AG09309 (cell line): Measurements from ENCODE around the gene TMEM232.

Experiments
- DNase-seq: peaks from one replicate; pipeline ENCODE4 v3.0.0-alpha.2; 2010; ENCODE audit warnings: low read depth
- H3K4me3 ChIP-seq: 2 replicates; pipeline ENCODE4 v1.5.1; 2011; ENCODE audit warnings: mild to moderate bottlenecking, low read depth, low read length, moderate library complexity; ENCODE audit not compliant: control insufficient read depth
- CTCF ChIP-seq: IDR thresholded peaks from 2 replicates; pipeline ENCODE4 v1.5.1; 2011; ENCODE audit warnings: mild to moderate bottlenecking, low read depth, low read length, inconsistent platforms; ENCODE audit not compliant: insufficient read depth, control insufficient read depth; ENCODE audit errors: missing control alignments

The TMEM232 gene

GRCh38 chr5:110754181-110754580 is 27.7 kb upstream of the TMEM232 start:
- no peak for DNase-seq
- H3K4me3 ChIP-seq: no peak overlapping the region
- TF ChIP-seq CTCF: no peak

- no peak for DNase-seq
- no peak for TF ChIP-seq CTCF
- H3K4me3 ChIP-seq: no peak overlapping the region
Observed at GRCh38 chr5:110753600-110753999, 27.1 kb upstream of the TMEM232 start.

- DNase-seq: no peak
- no peak for TF ChIP-seq CTCF
- H3K4me3 ChIP-seq: no peak overlapping the region
Observed at GRCh38 chr5:110752953-110753352, 26.5 kb upstream of the TMEM232 start.

DNA sequence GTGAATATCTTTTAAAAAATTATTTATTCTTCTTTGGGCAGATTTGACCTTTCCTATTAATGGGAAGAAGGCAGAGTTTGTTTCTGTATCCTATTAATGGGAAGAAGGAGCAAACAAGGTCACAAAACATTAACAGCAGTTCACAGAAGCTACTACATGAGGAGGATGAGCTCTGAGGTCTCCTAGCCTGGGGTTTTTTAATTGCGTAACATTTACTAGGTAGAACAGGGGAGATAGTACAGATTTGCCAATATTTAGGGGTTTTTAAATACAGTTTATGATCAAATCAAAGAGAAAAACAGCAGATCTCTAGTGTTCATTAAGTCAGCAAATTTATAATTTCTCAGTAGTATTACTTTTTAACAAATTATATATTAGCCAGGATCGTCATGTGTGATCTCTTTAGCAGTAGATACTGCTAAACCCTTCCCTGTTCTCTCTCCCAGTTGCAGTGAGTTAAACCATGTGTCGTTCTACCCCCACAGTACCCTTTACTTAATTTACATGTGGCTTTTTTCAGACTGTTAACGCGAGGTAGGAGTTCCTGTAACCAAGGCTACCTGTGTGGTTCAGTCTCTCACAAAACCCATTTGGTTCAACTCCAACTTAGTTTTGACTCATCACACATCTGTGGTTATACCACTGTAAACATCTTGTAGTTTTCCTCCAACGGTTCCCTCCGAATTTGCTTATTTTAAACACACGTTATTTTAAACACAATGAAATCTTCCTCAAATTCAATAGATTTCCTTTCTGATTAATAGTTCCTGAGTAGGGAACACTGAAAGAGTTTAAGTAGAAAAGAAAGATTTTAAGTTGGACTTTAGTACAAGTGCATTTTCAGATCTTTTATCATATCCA is 25.7 kb upstream of the TMEM232 start:
- H3K4me3 ChIP-seq: no peak overlapping the region
- DNase-seq: no peak
- no peak for TF ChIP-seq CTCF

DNA sequence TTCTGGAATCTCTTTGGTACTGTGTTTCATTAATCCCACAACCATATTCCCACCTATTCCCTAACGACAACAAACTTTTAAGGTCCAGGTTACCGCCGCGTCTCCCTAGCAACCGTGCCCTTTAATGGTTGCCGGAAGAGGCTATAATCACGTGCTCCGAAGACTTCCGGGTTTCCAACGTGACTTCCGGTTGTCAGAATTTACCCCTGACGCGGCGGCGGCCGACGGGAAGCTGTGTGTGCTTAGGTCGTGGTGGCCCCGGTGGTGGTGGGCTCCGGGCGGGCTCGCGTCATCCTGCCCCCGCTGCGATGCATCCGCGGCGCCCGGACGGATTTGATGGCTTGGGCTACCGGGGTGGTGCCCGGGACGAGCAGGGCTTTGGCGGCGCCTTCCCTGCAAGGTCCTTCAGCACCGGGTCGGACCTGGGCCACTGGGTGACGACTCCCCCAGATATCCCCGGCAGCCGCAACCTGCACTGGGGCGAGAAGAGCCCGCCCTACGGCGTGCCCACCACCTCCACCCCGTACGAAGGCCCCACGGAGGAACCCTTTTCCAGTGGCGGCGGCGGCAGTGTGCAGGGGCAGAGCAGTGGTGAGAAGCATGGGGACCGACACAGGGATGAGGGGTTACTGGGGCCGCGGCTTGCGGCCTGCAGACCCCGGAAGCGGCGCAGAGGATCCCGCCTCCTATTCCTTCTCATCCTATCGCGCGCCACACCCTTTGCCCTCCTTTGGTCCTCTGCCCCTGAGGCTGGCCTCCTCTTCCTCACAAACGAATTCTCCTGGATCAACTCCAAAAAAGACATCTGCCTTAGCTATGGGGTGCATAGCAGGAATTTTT is 12.6 kb upstream of the TMEM232 start, which contains the start of gene SLC25A46:
Gene SLC25A46, plus strand, starts transcription at position 196 of the 840 bp plus-strand sequence. Its CDS starts 113 bp downstream, at position 309.
- TF ChIP-seq CTCF: no peak
- DNase-seq: no peak
- H3K4me3 ChIP-seq: peak within 1 kb of the TSS; percentile 96

DNA sequence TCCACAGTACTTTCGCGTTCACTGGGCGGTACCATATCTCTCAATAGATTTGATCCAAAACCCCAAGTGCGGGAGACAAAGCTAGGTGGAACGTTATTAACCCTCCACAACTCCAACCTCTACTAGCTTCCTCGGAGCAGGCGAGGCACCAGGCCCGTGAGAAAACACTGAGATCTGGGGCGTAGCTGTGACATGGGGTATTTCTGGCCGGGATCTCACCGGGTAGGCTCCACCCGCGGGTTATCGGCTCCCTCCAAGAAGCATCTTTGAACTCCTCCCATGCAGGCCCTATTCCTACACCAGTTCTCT is 12.0 kb upstream of the TMEM232 start:
- TF ChIP-seq CTCF: no peak
- H3K4me3 ChIP-seq: peak overlapping the region; percentile 96
- no peak for DNase-seq
